Epithelial cell of esophagus (primary cell): ENCODE results near the gene GPC6.

ENCODE experiments used
- DNase-seq: peaks from one replicate; pipeline ENCODE4 v3.0.0; 2010; ENCODE audit warnings: low read depth
- H3K4me3 ChIP-seq: 2 replicates; pipeline ENCODE4 v1.5.1; 2011; ENCODE audit warnings: mild to moderate bottlenecking, low read length, control low read depth
- TF ChIP-seq, protein P1 (sequence below): IDR thresholded peaks from 2 replicates; pipeline ENCODE4 v1.5.1; 2011; ENCODE audit warnings: low read depth, mild to moderate bottlenecking, low read length, control low read depth, inconsistent platforms; ENCODE audit not compliant: insufficient read depth; ENCODE audit errors: missing control alignments

The GPC6 gene

DNA sequence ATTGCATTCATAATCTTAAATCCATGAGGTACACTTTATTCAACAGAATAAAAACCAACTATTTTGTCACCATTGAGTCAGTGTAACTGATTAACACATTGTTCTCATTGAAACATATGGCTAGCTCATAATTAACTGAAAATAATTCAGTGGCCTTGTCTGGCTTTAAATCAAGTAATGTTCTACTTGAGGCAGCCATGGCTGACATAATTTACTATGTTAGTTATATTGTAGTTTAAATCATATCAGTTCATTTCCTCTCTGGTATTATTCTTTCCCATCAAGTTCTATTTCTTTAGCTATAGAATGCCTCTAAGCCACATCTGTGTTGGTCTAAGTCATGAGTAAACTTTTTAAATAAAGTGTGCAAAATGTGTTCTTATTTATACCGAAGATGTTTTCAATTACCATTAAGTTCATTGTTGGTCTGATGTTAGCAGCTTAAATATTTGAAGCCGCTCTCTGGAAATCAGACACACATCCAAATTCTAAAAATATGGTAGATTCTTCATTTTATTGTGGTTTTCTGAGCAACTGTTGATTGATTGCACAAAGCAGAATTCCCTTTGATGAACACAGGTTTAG, 393.7 kb downstream of the GPC6 start:
- TF ChIP-seq, protein P1, sequence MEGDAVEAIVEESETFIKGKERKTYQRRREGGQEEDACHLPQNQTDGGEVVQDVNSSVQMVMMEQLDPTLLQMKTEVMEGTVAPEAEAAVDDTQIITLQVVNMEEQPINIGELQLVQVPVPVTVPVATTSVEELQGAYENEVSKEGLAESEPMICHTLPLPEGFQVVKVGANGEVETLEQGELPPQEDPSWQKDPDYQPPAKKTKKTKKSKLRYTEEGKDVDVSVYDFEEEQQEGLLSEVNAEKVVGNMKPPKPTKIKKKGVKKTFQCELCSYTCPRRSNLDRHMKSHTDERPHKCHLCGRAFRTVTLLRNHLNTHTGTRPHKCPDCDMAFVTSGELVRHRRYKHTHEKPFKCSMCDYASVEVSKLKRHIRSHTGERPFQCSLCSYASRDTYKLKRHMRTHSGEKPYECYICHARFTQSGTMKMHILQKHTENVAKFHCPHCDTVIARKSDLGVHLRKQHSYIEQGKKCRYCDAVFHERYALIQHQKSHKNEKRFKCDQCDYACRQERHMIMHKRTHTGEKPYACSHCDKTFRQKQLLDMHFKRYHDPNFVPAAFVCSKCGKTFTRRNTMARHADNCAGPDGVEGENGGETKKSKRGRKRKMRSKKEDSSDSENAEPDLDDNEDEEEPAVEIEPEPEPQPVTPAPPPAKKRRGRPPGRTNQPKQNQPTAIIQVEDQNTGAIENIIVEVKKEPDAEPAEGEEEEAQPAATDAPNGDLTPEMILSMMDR: no peak
- DNase-seq: no peak
- no peak overlapping the region for H3K4me3 ChIP-seq

DNA sequence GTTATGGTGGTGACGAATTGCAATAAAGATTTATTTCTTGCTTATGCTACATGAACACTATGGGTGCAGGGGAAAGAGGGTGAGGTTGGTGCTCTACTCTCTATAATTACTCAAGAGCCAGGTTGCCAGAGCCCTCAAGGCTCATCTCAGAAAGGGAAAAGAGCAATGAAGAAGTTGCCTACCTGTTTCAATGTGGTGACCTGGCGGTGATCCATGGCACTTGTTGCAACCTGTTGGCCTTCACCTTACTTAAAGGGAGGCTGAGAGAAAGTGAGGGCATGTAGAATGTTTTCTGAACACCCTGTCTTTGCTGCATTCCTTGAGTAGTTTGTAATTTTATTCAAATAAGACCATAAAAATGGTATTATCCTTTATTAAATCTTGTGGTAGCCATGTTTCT, 394.4 kb downstream of the GPC6 start:
- no peak overlapping the region for H3K4me3 ChIP-seq
- peak; percentile 43 for DNase-seq
- TF ChIP-seq, protein P1: no peak

DNA sequence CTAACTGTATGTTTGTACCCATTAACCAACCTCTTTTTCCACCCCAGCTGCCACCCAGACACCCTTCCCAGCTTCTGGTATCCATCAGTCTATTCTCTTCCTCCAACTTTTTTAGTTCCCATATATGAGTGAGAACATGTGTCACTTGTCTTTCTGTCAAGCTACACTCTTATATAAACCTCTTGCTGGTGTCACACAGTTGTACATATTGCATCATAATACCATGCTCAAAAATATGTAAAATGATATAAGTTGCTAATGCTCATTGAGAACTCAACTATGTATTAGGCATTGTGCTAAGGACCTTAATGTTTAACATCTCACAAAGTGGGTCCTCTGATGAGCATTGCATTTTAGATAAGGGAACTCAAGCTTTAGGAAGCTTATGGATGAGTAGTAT, 395.4 kb downstream of the GPC6 start:
- no peak for DNase-seq
- no peak overlapping the region for H3K4me3 ChIP-seq
- TF ChIP-seq, protein P1: no peak

DNA sequence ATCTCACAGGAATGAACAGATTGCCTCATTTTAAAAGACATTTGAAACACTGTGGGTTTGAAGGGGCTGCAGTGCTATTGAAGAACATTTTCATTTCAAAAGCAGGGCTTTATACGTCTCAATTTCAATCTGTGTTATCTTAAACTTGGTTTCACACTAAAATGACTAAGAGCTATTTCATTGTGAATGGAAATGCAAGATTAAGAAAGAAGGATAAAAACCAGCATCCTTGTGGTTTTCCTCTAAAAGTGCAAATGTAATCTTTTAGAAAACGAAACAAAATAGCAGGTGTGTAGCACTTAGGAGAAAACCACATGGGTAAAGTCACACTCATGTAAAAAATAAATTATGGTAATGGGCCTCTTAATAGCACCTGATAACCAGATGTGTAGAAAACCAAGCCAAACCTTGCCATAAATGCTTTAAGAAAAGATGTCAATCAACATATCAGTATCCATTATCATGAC, 397.7 kb downstream of the GPC6 start:
- H3K4me3 ChIP-seq: no peak overlapping the region
- DNase-seq: no peak
- TF ChIP-seq, protein P1: no peak

DNA sequence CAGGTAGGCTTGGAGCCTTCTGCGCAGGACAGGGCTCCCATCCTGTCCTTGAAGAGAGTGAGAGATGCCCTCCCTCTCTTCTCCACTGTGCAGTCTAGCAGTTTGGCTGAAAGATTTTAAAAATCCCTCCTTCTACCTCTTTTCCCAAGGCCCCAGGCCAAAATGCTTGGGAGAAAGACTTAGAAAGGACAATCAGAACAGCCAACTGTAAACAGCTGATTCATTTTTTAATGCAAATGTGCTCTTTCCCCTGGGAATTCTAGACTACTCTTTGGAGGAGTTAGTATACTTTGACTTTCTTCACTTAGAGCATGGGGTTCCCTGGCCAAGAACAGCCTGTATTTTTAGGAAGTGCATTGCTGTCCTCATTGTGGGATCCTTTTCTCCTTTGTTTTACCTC, 398.9 kb downstream of the GPC6 start:
- no peak for DNase-seq
- TF ChIP-seq, protein P1: no peak
- H3K4me3 ChIP-seq: no peak overlapping the region

DNA sequence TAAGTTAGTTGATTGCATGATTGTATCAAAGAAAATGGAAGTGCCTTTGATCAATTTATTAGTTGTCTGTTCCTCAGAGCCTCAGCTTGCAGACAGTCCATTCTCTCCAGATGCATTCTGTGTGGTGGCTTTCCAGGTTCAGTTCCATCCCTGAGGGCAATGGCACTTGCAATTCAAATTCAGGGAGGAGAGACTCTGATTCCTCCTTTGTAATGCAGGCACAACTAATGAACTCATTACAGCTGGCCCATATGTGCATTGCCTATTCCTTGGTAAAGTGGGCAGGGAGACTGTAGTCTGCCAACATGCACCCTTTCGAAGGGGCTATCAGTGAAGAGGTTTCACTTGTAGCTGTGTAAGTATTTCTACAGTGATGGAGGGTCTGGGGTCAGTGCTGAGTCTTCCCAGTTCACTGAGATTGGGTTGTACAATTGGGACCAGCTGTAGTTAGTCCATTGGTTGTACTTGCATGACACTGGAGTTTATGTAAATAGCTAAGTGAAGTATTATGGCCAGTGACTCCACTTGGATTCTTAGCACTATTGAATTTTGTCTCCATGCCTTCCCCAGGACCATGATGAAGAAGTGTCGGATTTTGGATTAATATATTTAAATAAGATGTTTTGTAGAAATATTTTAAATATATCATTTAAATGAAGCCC, 401.7 kb downstream of the GPC6 start:
- no peak for DNase-seq
- TF ChIP-seq, protein P1: no peak
- H3K4me3 ChIP-seq: no peak overlapping the region

DNA sequence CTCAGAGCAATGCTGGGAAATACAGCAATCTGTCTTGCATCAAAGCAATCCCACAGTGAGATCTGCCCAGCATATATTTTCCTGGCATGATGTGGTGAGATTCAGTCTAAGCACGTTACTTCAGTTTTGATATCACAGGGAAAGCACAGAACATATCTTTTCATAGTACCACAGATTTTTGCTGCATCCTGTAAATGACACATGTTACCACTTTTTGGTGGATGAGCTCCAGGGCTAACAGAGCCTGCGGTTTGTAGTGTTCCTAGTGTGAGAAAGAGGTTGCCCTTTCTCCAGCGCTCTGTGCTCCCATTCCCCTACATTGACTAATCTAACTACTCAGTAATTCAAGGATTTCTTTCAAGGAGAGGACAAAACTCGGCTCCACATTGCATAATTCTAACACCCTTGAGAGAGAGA, 409.0 kb downstream of the GPC6 start:
- TF ChIP-seq, protein P1: no peak
- H3K4me3 ChIP-seq: no peak overlapping the region
- DNase-seq: no peak
